Ovary (tissue), 9 donors: ENCODE measurements around the gene B3GNT7. TPM values are rescaled to one million over a fixed set of nuclear protein-coding genes. Genes with fewer than 3 reads are reported as not detected.

Experiments used
- DNase-seq, 5 donors: peaks; one replicate each; pipeline ENCODE4 v3.0.0-alpha.2; 2019 to 2020
- H3K27ac ChIP-seq, 2 donors: fragments of 200-600 bp; one replicate each; pipeline versions ENCODE4 v1.5.1 to v1.8.0; 2019 to 2022
- H3K27me3 ChIP-seq: fragments of 200-600 bp; one replicate; pipeline ENCODE4 v1.8.0; 2022
- H3K36me3 ChIP-seq: fragments of 200-600 bp; sonication (generic); one replicate; pipeline ENCODE4 v1.5.1; 2019
- H3K4me1 ChIP-seq: one replicate; pipeline ENCODE4 v1.8.1; 2013; ENCODE audit warnings: mild to moderate bottlenecking, moderate library complexity; ENCODE audit not compliant: insufficient read depth
- H3K4me3 ChIP-seq: fragments of 200-600 bp; sonication (generic); one replicate; pipeline ENCODE4 v1.5.1; 2017
- H3K9me3 ChIP-seq, 2 donors: fragments of 200-600 bp in 1 of 2; sonication (generic) in 1 of 2; one replicate each; pipeline versions ENCODE4 v1.5.1 to v1.8.1; 2013 to 2019; ENCODE audit warnings: mild to moderate bottlenecking in 1 of 2, moderate library complexity in 1 of 2
- EP300 ChIP-seq: sonication (generic); formaldehyde crosslinking; IDR thresholded peaks from one replicate; pipeline ENCODE4 v1.6.1; 2017; ENCODE audit warnings: antibody characterized with exemption
- POLR2A ChIP-seq: fragments of 450-650 bp; IDR thresholded peaks from one replicate; pipeline ENCODE4 v1.6.1; 2017; ENCODE audit warnings: antibody characterized with exemption, mild to moderate bottlenecking, moderate library complexity
- WGBS, 3 donors: extraction: QIAGEN DNeasy Blood & Tissue Kit in 1 of 3; methylation state at CpG; one replicate each; pipeline versions ENCODE4 v1.1.5 to v1.1.7; 2013 to 2017; 5-methylcytosine and 5-hydroxymethylcytosine counted together
- intact Hi-C, 4 donors: fragments of 100-400 bp; cut with DNase I; formaldehyde crosslinking; loops; one replicate each; pipeline versions ENCODE4 v1.11.0 to v1.15.1; 2022 to 2023
- polyA plus RNA-seq, 2 donors: library from polyadenylated mRNA; stranded (reverse); fragments of 200-250 nt in 1 of 2; fragments of 350-450 nt in 1 of 2; fragmentation: Illumina TruSeq in 1 of 2; extraction: RNeasy Lipid Tissue Mini Kit (QIAGEN cat#74804) in 1 of 2; gene quantifications; one replicate each; pipeline ENCODE4 v1.2.3, GENCODE V29; 2013 to 2014
- total RNA-seq, 7 donors: library from RNA; depleted of rRNA in 2 of 7; stranded (reverse); fragments of >200 nt in 2 of 7; fragmentation: NEBNext Ultra II Directional in 3 of 7; extraction: Animal tissue kit (Norgen Biotek cat#: 25700) in 3 of 7; gene quantifications; one replicate each; pipeline versions ENCODE4 v1.1.0 to v1.2.4, GENCODE V29; 2016 to 2023
- TF ChIP-seq, protein P1 (sequence below), 3 donors: fragments of 450-650 bp in 2 of 3; fragments of 200-600 bp in 1 of 3; IDR thresholded peaks; one replicate each; pipeline versions ENCODE4 v1.5.1 to v1.8.0; 2016 to 2022; ENCODE audit warnings: antibody characterized with exemption in 3 of 3, mild to moderate bottlenecking in 1 of 3
- donor health status: DM: no; HTN: no; CAD: no; lungs with moderate emphysema.
- donor health status: DM: no; HTN: no; CAD: no.
- donor health status: Bipolar disorder and iron deficiency.
- donor health status: DM: yes; HTN: yes; CAD: no.
- donor health status: DM: no; HTN: no; CAD: no.
- donor health status: DM: yes; HTN: yes; CAD: no.

B3GNT7 gene
- total and polyA plus RNA-seq, 9 donors: 4.8 to 34.0 (median 24.4) TPM

DNA sequence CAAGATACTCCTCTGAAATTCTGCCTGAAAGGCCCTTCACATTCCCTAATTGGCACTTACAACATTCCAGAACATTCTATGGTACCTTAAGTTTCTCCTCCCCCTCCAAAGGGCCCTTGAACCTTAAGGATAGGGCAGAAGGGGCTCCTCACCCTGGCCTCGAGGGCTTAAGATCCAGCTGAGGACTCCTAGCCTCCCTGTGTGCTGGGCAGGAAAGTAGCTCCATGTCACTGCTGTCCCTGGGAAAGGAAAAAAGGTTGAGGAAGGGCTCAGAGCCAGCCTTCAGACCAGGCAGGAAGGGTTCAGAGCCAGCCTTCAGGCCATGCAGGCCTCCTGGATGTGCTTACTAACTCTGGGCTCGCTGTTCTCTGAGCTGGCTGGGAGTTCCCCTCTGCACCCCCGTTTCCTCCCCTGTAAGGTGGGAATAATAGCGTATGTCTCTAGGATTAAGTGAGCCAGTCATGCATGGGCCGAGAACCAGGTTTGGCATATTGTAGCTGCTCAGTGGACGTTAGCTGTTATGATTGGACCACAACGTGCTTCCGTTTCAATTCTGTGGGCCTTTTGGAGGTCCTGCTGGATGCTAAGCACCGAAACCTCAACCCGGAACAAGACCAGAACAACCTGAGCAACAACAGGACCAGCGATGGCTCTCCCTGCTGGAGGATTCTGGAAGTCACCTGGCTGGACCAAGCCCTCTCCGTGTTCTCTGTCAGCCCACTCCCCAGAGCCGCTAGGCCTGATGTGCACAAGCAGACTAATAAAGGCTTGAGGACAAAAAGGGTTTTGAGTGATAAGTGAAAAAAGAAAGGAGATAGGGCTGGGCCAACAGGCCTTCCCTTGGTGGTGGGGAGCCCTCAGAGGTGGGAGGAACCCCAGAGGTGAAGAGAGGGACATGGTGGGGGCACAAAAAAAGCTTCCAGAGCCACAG is 1.0 kb upstream of the B3GNT7 start:
- Histone ChIP-seq H3K9me3 (no peaks in the 10 kb centered on the region), H3K27ac (no peak overlapping the region), H3K36me3 (no peaks in the 10 kb centered on the region), H3K27me3 (no peaks in the 10 kb centered on the region), H3K4me1 (peaks cover 6% of the 10 kb centered on the region), H3K4me3 (no peak overlapping the region)
- intact Hi-C loops: loop anchor here in 1 of 4 donors (10.0 kb wide), 1 partner anchor 90 kb away; no protein-coding TSS in a partner anchor
- TF ChIP-seq, protein P1, sequence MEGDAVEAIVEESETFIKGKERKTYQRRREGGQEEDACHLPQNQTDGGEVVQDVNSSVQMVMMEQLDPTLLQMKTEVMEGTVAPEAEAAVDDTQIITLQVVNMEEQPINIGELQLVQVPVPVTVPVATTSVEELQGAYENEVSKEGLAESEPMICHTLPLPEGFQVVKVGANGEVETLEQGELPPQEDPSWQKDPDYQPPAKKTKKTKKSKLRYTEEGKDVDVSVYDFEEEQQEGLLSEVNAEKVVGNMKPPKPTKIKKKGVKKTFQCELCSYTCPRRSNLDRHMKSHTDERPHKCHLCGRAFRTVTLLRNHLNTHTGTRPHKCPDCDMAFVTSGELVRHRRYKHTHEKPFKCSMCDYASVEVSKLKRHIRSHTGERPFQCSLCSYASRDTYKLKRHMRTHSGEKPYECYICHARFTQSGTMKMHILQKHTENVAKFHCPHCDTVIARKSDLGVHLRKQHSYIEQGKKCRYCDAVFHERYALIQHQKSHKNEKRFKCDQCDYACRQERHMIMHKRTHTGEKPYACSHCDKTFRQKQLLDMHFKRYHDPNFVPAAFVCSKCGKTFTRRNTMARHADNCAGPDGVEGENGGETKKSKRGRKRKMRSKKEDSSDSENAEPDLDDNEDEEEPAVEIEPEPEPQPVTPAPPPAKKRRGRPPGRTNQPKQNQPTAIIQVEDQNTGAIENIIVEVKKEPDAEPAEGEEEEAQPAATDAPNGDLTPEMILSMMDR (IDR thresholded peaks at IDR 0.05): no peak
- TF ChIP-seq EP300 (no peak), POLR2A (no peak)
- peak in 1 of 5 donors; percentile 47 for DNase-seq
- 83 to 87% (median 85%) methylated on average over 13 of the region's 13 CpGs for WGBS, 3 donors

DNA sequence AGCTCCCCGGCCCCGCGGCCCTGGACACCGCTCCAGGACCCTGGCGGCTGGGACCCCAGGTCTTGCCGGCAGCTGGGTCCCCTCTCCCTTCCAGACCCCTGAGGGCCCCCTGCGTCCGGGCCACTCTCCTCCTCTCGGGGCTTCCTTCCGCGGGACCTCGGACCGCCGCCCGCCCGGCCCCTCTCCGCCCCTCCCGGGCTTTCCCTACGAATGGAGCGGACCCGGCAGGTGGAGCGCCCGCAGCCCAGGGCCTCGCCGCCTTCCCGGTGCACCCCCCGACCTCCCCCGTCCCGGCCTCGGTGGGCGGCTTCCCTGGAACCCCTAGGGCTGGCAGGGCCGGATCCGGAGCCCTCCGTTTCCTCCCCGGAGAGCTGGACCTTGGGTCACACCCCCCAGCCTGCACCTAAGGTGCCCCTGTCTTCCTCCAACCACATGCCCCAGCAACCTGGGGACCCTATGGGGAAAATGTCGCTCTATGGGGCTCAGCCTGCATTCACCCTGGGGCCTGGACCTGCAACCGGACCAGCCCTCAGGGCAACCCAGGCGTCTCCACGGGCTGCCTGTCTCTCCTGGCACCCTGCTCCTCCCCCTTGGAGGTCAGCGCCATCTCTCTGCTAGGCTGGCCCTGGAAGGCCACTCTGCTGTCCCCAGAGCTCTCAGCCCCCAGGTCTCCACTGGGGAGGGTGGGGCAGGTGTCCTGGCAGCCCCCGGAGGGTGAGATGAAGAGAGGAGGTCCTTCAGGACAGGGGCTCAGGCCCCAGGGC is 730 bp downstream of the B3GNT7 start:
- Histone ChIP-seq H3K4me1 (peaks cover 13% of the 10 kb centered on the region), H3K9me3 (no peaks in the 10 kb centered on the region)
- intact Hi-C loops: loop anchor here in 1 of 4 donors (10.0 kb wide), 1 partner anchor 91 kb away; no protein-coding TSS in a partner anchor

DNA sequence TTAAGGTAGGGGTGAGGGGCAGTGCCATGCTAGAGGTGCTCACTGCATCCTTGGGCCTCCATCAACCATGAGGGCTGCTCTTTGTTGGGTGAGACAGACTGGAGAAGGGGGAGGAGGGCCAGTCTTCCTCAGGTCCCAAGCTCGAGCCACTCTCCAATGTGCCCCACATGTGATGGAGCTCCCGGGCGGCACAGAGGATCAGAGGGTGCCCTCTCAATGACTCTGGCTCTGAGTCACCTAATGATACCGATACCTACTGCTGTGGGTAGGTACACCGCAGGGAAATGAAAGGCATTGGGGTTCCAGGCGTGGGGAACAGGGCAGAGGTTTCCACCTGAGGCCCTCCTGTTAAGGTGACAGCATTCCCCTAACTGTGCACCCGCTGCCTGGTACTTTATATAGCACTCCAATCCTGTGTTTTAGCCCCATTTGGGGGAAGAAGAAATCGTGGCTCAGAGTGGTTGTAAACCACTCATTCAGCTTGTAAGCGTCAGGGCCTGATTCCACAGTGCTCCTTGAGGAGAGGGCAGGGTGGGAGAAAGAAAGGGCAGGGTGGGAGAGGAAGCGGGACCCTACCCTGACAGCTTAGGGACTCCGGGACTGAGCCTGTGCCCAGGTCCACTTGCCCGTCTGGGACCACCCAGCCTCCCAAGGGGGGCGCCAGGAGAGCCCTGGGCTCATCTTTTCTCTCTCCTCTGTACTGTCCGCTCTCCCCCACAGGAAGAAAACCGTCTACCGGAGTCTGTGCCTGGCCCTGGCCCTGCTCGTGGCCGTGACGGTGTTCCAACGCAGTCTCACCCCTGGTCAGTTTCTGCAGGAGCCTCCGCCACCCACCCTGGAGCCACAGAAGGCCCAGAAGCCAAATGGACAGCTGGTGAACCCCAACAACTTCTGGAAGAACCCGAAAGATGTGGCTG is 1.8 kb downstream of the B3GNT7 start:
- Histone ChIP-seq H3K27me3 (no peaks in the 10 kb centered on the region), H3K27ac (peak overlapping the region; percentile 50 to 55), H3K4me1 (peaks cover 13% of the 10 kb centered on the region), H3K9me3 (no peaks in the 10 kb centered on the region), H3K4me3 (no peak overlapping the region), H3K36me3 (no peaks in the 10 kb centered on the region)
- WGBS, 3 donors: 90 to 94% (median 93%) methylated on average over 22 of the region's 22 CpGs
- intact Hi-C loops: loop anchor here in 1 of 4 donors (10.0 kb wide), 1 partner anchor 92 kb away; no protein-coding TSS in a partner anchor
- no peak for DNase-seq
- TF ChIP-seq POLR2A: no peak
- TF ChIP-seq, protein P1 (IDR thresholded peaks at IDR 0.05): no peak
- no peak for TF ChIP-seq EP300

More for the DNA sequence above, 730 bp downstream of the B3GNT7 start:
- 9 to 11% (median 11%) methylated on average over 20 to 41 of the region's 41 CpGs for WGBS, 3 donors
- H3K36me3 ChIP-seq: no peaks in the 10 kb centered on the region
- TF ChIP-seq, protein P1 (IDR thresholded peaks at IDR 0.05): no peak
- no peak for TF ChIP-seq EP300
- no peak for TF ChIP-seq POLR2A
- peak overlapping the region; percentile 40 for H3K4me3 ChIP-seq
- peak in 3 of 5 donors; percentile 37 to 57 (median 56) for DNase-seq
- no peaks in the 10 kb centered on the region for H3K27me3 ChIP-seq
- peak overlapping the region; percentile 50 to 55 for H3K27ac ChIP-seq
